GM18519 (cell line): ENCODE data around the gene RHBG.

Source experiments
- ATAC-seq: cut with Tn5 transposase; IDR thresholded peaks from one replicate; pipeline ENCODE4 v1.9.1; 2021; ENCODE audit warnings: mild to moderate bottlenecking, moderate library complexity; ENCODE audit not compliant: unreplicated experiment, low FRiP score

The RHBG gene

GRCh38 chr1:156384658-156385057 is 15.6 kb downstream of the RHBG start:
- ATAC-seq = no peak

GRCh38 chr1:156385534-156386031 is 16.6 kb downstream of the RHBG start:
- no peak for ATAC-seq

DNA sequence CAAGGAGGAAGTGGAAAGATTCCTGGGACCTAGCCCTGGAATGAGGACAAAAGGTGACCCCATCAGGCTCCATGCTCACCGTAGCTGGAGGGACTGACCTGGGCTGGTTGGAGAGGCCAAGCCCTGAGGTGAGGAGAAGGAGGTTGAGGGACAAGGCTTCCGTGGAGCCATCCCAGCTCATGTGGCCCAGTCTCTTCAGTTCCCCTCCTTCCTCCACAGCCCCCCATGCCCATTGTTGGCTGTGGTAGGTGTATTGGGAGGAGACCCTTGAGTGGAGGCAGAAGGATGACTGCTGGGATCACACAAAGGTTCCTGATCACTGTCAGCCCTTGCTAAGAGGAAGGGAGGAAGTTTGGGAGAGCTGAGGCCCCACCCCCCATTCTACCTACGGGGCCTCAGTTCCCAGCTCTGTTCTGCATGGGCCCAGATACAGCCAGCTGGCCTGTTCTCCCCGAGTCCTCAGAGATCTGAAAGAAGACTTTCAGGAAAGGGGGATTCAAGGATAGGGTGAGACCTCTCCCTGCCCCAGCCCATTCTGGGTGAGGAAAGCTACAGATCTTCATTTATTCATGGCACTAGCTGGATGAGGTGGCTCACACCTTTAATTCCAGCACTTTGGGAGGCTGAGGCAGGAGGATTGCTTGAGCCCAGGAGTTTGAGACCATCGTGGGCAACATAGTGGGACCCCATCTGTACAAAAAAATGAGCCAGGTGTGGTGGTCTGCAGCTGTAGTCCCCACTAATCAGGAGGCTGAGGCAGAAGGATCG is 17.3 kb downstream of the RHBG start:
- ATAC-seq = no peak

DNA sequence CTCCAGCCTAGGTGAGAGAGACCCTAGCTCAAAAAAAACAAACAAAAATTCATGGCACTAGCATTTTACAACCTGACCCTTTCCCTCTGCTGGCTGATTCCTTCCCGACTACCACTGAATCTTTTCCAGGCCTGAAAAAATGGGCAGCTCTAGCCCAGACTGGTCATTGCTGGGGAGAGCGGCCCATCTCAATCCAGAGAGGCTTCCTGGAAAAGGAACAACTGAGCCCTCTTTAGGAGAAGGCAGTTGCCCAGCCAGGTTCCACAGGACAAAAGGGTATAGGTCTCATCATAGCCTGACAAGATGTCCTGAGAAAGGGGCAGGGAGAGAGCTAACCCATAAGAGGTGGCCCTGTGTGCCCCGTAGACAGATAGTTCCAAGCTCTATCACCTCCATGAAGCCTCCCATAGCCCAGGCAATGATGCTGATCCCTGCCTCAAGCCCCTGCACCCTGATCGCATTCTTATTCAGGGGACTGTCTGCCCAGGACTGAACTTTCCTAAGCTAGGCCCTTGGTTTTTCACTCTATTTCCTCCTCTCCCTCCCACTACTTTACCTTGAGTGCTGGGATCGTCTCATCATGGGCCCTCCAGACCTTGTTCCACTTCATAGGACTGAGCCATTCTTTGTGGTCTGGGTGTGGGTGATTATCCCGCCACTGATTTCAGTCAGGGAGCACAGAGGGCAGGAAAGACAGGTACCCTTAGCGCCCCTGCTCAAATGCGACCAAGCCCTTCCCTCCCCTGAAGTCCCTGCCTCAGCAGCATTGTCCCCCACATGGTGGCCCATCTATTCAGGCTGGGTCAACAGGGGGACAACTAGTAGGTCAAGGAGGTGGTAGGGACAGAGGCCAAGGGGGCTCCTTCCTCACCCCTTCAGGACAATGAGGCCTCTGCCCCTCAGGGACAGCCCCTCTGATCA is 18.2 kb downstream of the RHBG start:
- ATAC-seq = no peak

GRCh38 chr1:156387870-156388173 is 18.8 kb downstream of the RHBG start:
- no peak for ATAC-seq

GRCh38 chr1:156388174-156389137 is 19.4 kb downstream of the RHBG start:
- no peak for ATAC-seq

DNA sequence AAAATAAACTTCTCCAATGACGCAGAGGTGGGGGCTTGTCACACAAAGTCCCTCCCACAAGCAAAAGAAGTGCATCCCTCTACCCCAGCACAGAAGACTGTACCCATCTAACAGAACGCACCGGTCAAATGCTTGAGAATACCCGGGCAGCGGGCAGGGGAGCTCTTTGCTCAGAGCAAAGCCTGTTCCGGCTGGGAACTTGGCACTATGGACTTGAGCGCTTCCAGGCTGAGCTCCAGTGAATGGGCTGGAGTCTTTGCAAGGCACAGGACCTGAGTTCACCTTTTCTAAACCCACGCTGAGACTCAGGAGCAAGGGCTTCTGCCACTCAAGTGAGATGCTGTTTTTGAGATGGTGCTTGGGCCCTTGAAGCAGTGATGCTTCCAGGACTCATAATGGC is 20.3 kb downstream of the RHBG start:
- ATAC-seq = no peak

DNA sequence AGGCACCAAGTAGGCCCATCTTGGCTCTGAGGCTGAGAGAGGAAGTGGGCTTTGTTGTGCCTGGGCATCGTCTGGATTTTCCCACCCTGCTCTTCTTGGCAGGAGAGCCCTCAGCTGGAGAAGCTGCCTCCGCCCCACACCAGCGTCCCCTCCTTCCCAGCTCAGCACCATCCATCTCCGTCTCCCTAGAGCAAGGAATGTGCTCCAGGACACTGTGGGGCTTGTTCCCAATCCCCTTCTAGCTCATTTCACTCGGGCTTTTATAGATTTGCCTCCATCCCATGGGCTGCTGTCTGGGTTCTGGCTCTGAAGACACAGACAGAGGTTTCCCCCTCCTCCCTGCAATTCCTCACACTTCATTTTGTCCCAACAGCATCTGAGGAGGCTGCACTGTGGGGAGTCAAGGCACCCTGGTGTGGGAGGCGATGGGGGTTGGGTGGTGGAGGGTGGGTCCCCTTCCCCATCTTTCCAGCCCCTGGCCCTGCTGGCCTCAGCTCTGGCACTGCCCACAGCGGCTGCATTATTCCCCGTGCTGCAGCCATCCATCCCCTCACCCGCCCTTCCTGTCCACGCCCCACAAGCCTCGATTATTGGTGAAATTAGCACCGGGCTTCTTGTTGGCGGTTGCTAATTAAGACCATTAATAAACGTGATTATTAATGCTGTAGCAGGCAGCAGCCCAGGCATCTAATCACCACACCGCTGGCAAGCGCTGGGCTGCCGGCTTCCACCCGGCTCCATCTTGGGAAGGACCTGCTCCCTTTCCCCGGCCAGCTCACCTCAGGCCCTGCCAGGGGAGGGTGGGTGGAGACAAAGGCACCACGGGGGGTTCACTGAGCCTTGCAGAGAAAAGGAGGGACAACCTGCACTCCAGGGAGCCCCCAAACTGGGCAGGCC is 21.7 kb downstream of the RHBG start:
- ATAC-seq = no peak

GRCh38 chr1:156391366-156391677 is 22.3 kb downstream of the RHBG start:
- ATAC-seq = no peak

DNA sequence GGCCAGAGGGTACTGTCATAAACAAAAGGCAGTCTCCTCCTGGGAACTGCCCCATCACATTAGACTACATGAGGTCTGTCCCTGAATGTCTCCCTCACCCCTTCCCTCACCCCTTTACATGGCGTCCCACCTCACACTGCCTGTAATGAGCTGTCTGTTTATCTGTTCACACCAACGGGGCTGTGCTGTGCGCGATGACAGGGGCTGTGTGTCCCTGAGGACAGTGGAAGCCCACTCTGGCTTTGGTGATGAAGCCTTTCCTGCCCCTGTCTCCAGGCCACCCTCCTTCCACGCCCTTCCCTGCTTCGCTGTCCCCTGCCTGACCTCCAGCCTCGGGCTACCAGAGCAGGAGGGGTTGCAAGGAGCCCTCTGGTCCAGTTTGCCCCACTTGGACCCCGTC is 22.7 kb downstream of the RHBG start:
- ATAC-seq = no peak

DNA sequence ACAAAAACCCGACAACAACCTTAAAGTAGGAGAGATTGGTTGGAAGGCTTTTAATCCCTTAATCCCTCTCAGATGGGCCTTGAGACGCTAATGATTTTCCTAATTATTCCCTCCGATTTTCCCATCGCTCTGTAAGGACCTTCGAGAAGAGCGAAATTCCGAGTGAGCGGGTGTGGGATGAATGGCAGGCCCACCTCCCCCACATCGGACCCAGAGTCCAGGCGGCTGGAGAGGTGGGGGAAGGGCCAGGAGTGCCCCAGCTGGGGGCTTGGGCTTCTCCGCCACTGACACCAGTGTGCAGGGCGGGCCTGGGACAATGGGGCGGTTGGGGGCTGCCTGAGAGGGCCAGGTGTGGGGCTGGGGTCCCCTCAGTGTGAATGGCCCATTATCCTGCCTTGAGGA is 23.4 kb downstream of the RHBG start:
- no peak for ATAC-seq

DNA sequence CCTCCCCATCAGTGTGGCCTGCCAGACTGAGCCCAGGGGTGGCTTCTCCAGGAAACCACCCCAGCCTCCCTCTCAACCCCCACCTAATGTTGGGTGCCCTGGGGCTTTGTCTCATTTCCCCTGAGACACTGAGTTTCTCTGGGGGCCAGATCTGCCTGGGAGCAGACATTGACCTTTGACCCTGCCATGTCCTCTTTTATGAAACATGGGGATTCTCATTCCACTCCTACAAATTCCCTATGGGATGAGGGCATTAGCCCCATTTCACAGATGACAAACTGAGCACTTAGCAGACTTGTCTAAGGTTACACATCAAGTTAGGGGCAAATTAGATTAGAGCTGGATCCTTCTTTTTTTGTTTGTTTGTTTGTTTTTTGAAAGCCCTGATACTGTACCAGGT is 24.1 kb downstream of the RHBG start:
- ATAC-seq = no peak

GRCh38 chr1:156394082-156394481 is 25.1 kb downstream of the RHBG start:
- no peak for ATAC-seq

- ATAC-seq = no peak
Measured at GRCh38 chr1:156394835-156395461, 25.9 kb downstream of the RHBG start.

DNA sequence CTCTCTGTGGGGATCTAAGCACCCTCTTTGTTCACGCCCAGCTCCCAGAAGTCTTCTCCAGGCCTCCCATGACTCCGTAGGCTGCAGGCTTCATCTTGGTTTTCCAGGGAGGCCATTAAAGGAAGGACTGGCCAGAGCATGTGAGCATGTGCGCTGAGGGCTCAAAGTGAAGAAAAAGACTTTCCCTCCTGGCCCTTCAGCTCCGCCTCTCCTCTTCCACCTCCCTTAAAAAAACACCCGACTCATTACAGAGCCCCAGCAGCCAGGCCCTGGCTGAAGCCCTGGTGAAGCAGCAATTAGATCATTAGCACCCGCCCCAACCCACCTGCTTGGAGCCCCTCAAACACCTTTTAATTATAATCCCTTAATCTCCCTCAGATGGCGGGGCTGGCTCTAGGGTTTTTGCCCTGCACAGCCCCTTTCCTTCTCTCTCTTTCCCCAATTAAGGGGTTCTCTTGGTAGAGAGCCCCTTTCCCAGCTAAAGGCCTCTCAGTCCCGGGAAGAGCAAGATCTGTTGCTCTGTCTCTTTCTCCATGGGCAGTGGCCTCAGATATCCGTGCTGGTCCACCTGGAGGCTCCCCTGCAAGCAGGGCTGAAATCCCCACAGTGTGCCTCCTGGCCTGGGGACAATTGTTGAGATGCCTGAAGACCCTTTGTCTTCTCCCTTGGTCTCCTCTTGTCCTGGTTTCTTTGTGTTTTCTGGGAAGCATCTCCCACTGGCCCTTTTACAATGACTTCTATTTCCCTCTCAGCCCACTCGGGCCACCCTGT is 30.5 kb downstream of the RHBG start:
- no peak for ATAC-seq

- ATAC-seq = no peak
Measured at GRCh38 chr1:156400191-156400935, 31.4 kb downstream of the RHBG start.

- no peak for ATAC-seq
Measured at GRCh38 chr1:156401041-156401574, 32.1 kb downstream of the RHBG start.

DNA sequence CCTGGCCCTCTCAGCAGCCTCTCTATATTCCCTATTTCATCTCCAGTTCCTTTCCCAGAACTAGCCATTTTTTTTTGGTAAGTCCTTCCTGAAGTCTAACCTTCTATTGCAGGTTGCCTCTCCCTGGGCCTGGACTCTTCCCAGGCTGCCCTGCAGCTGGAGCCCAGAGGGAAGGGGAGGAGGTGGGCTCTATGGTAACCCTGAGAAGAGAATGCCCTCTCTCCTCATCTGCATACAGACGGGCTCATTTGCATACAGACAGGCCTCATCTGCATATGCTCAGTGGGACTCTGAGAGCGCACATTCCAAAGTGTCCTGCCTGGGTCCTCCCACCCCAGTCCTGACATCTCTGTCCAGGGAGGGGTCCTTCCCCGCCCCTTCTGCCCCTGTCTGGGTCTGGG is 32.7 kb downstream of the RHBG start:
- no peak for ATAC-seq
